GM19099 (cell line): ENCODE data around the gene XRCC4.

Experiments used
- POLR2A ChIP-seq: IDR thresholded peaks from 3 replicates; pipeline ENCODE4 v1.6.1; 2011; ENCODE audit warnings: low read depth; ENCODE audit not compliant: insufficient read length; ENCODE audit errors: extremely low read depth

XRCC4 gene

DNA sequence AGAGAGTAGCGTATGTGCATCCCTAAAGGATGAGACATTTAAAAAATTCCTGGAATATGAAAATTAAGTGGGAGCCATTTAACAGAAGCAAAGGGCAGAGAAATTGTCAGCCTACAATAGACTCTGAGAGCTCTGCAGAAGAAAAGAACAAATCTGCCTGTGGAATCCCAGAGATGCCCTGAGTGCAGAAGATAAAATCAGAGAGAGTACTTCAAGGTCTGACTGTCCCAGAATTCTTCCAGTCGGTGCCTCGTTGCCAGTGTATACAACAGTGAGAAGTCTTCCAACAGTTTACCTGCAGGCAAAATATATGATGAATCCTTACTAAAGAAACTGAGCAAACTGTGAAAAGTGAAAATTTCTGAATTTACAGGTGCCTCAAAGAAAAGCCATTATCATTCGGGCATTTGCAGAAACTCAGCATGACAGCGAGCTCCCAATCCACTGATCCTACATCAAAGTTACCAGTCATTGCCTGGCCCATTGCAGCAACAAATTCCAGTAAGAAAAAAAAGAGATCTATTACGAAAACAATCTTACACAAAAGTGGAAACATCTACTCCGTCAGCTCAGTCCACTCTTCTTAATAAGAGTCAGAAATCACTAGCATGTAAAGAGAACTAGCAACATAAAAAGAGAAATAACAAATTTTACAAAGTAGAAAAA is 301.4 kb downstream of the XRCC4 start:
- TF ChIP-seq POLR2A = no peak

DNA sequence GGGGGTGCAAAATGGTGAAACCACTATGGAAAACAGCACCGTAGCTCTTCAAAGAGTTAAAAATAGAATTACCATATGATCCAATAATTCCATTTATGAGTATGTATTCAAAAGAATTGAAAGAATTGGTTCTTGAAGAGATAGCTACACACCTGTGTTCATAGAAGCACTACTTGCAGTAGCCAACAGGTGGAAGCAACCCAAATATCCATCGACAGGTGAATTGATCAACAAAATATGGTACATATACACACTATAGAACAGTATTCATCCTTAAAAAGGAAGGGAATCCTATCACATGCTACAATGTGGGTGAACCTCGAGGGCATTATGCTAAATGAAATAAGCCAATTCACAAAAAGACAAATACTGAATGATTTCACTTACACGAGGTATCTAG is 308.5 kb downstream of the XRCC4 start:
- no peak for TF ChIP-seq POLR2A

DNA sequence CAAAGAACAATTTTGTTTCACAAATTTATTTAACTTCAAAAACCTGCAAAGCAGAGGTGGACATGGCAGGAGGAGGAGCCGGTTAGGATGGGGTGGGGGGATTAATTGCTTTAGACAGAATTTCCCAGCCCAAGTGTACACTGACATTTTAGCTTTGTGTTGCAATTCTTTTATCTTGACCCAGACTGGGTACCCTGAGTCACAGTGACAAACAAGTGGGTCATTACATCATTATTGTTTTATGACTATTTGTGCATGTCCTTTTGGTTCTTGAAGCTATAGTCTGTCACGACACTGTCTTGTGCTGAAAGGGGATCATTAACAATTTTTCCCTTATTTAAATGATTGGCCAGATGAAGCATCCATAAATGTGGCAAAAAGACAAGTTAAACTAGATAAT is 309.7 kb downstream of the XRCC4 start:
- TF ChIP-seq POLR2A = no peak

DNA sequence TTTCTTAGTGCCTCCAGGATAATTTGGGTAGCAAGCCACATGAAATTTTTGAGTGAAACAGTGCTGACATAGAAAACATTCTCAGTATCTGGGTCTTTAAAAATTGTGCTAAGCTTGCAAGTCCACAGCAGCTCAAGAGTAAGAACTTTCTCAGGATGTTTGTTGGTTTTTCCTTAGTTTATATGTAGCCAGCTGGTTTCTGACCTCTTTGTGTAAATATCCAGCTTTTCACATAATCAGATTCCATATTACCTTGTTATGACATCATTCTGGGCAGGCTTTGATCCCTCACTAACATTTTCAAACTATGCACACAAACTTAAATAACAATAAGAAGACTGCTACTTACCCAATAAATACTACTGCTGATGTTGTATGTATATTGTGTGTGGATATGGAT is 311.3 kb downstream of the XRCC4 start:
- TF ChIP-seq POLR2A = no peak

DNA sequence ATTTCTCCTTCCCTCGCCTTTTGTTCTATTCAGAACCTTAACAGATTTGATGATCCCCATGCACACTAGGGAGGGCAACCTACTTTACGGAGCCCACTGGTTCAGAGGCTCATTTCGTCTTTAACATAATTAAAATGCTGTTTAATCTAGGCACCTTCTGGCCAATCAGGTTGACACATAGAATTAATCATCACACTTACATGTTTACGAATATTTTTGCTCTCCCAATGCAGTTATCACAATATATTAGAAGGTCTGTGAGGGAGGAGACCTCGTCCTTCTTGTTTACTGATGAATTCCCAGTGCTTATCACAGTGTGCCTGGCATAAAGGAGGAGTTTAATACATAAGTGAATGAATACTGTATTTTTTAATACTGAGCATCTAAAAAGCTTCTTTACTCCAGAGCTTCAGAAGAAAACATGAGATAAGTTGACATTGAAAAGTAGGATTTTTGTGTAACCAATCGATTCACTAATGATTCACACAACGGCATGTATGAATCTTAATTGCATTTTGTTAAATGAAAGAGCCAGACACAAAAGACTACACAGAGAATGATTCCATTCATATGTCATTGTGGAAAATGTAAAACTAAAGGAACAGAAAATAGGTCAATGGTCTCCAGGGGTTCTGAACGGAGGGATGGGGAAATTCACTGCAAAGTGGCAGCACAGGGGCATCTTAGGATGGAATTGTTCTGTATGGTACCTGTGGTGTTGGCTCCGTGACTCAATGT is 315.6 kb downstream of the XRCC4 start:
- TF ChIP-seq POLR2A = no peak

DNA sequence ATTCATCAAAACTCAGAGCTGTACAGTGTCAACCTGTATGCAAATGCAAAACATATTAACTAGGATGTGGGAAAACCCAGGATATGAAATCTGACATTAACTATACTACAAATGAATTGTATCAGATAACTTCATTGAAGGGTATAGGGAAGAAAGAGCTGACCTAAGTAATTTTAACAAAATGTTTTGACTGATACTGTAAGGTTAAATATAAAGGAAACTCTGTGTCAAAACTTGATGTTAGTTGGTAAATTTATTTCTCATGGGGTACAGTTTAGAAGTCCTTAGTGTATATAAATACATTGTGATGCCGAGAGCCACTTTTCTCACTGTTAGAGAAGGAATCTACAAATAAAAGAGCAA is 316.1 kb downstream of the XRCC4 start:
- TF ChIP-seq POLR2A = no peak

DNA sequence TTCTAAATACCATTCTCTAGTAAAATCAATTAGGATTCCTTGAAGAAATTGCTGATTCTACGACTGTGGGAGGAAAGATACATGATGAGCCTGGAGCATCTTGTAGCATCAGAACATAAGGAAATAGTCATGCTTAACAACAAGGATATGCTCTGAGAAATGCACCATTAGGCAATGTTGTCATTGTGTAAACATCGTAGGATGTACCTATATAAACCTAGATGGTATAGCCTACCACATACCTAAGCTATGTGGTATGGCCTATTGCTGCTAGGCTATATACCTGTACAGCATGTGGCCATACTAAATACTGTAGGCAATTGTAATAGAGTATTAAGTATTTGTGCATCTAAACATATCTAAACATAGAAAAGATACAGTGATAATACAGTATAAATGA is 316.8 kb downstream of the XRCC4 start:
- TF ChIP-seq POLR2A = no peak

DNA sequence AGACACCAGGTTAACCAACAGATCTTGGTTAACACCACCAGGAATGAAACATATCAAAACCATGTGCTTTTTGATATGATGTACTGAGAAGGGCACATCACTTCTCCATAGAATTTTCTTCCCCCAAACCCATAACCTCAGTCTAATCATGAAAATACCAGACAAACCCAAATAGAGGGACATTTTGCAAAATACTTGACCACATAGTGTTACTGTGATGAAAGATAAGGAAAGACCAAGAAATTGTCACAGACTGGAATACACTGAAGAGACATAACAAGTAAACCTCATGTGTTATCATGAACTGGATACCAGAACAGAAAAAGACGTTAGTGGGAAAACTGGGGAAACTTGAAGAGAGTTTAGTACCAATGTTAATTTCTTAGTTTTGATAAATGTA is 319.3 kb downstream of the XRCC4 start:
- no peak for TF ChIP-seq POLR2A

DNA sequence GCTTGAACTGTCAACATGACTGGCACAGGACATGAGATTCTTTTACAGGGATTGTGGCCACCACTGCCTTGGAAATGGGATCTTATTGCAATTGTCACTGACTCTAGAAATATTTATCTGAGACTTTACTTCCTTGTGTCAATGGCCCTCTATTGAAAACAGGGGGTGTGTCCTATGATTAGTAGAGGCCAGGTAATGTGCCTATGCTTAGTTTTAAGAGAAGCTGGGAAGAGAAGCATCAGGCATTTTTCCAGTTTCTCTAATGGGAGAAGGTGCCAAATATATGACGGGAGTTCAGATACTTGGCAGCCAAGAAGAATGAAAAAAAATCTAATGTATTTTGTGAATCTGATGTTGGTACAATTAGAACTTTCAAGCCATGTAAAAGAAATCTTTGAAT is 320.3 kb downstream of the XRCC4 start:
- TF ChIP-seq POLR2A = no peak

DNA sequence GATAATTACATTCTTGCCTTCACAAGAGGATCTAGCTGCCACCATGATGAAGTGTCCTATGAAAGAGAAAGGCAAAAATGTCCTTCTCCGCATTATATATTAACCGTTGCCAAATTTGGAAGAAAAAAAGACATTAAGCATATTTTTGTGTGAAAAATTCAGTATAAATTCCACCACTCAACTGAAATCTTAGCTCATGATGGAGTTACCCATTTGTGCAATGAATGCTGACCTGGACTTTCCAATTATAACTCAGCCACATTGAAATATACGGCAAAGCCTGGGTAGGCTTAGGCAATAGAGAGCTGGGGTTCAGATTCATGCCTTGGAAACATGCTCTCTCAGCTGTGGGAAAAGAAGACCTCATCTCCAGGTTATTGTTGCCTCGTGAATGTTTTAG is 322.9 kb downstream of the XRCC4 start:
- no peak for TF ChIP-seq POLR2A

DNA sequence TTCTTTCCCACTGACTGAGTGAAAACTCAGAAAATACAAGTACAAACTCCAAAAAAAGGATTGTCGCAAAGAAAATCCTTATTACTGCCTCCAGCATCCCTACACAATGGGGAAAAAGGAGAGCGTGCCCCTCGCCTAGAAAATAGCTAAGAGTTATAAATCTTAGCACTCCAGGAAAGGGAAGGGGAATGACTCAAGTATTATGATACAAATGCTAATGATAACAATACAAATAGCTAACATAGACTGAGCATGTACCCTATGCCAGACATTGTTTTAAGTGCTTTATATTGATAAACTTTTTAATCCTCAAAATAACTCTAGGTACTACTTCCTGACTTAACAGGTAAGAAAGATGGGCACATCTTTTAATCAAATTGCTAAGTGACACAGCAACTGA is 323.4 kb downstream of the XRCC4 start:
- no peak for TF ChIP-seq POLR2A

DNA sequence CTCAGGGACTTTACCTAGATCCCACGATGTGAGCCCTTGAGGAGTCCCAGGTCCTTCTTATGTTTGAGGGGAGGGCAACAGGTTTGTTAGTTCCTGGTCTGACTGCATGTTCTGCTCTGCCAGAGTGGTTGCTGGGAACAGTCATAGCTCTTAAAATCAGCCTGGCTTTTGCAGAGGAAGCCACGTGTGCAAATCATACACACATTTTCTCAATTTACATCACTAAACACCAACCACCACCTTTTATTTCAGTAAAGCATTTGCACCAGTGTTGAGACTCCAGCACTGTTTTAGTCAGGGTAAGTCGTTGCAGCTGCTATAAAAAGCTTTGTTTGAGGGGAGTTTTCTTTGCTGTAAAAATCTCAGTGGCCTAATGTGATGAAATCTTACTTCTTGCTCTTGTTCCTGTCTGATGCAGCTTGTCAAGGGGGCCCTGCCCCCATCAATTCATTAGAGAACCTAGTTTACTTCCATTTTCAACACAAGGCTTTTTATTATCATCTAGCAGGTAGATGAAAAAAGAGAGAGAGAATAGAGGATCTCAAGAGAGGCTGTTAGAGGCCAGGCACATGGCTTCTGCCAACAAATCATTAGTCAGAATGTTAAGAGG is 323.9 kb downstream of the XRCC4 start:
- TF ChIP-seq POLR2A = no peak

DNA sequence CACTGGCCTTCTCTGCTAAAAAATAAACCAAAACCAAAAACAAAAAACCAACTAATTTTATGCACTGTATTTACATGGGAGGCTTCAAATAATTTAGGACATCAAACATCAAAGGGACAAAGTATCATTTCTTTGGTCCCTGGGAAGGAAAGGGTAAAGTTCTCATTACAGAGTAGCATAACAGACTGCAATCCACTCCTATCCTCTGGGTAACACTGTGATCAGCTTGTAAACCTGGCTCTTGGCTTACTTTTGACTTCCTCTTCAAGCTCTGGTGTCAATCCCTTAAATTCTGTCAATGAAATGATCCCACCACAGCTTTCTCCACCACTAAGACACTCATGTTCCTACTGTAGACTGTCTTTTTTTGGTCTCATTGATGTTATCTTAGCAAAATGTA is 324.4 kb downstream of the XRCC4 start:
- no peak for TF ChIP-seq POLR2A
